GM10248 (cell line): ENCODE data around the gene CDX1.

Source experiments
- CTCF ChIA-PET: fragments of 300-600 bp; sonication (Branson Sonifier 250); formaldehyde crosslinking; extraction: SDS; loops from one replicate; lab custom pipeline; 2021; ENCODE audit warnings: antibody characterized with exemption; lab: Yijun Ruan, JAX
- POLR2A ChIA-PET: fragments of 350-650 bp; sonication (Branson Sonifier 250); formaldehyde crosslinking; extraction: SDS; loops from one replicate; lab custom pipeline; 2020; ENCODE audit warnings: antibody characterized with exemption; lab: Yijun Ruan, JAX
- DNase-seq: peaks from one replicate; pipeline ENCODE4 v3.0.0; 2012; ENCODE audit errors: extremely low spot score
- CTCF ChIP-seq: IDR thresholded peaks from 2 replicates; pipeline ENCODE4 v1.5.1; 2012; ENCODE audit warnings: mild to moderate bottlenecking, low read depth; ENCODE audit errors: extremely low read depth, missing control alignments, control extremely low read depth

The CDX1 gene

GRCh38 chr5:150164211-150164980 is 2.2 kb upstream of the CDX1 start:
- CTCF ChIA-PET: interaction anchor here (1.0 to 2.8 kb wide), 3 partner anchors 9 to 187 kb away, joined by 3 to 10 read pairs (median 4); no protein-coding TSS in a partner anchor
- no peak for TF ChIP-seq CTCF
- no peak for DNase-seq
- POLR2A ChIA-PET: no interaction called here

- POLR2A ChIA-PET: no interaction called here
- CTCF ChIA-PET: interaction anchor here (2.8 kb wide), 1 partner anchor 12 kb away, joined by 10 read pairs; no protein-coding TSS in a partner anchor
- no peak for TF ChIP-seq CTCF
- DNase-seq: no peak
Observed at GRCh38 chr5:150166037-150166649, 435 bp upstream of the CDX1 start.

- TF ChIP-seq CTCF: no peak
- CTCF ChIA-PET: interaction anchor here (1.3 kb wide), 1 partner anchor 22 kb away, joined by 3 read pairs; no protein-coding TSS in a partner anchor
- POLR2A ChIA-PET: no interaction called here
- no peak for DNase-seq
Observed at GRCh38 chr5:150167512-150167850, 903 bp downstream of the CDX1 start.

- no peak for DNase-seq
- no peak for TF ChIP-seq CTCF
- POLR2A ChIA-PET: no interaction called here
Observed at GRCh38 chr5:150167908-150168307, 1.3 kb downstream of the CDX1 start.

GRCh38 chr5:150168864-150169263 is 2.3 kb downstream of the CDX1 start:
- DNase-seq: no peak
- TF ChIP-seq CTCF: no peak
- ChIA-PET CTCF (interaction anchor here (1.3 kb wide), 2 partner anchors 13 to 23 kb away, joined by 3 to 5 read pairs; no protein-coding TSS in a partner anchor), POLR2A (no interaction called here)

More at GRCh38 chr5:150167908-150168307, 1.3 kb downstream of the CDX1 start:
- CTCF ChIA-PET: interaction anchor here (1.3 kb wide), 2 partner anchors 14 to 22 kb away, joined by 3 to 5 read pairs; no protein-coding TSS in a partner anchor

GRCh38 chr5:150172145-150172544 is 5.6 kb downstream of the CDX1 start:
- POLR2A ChIA-PET: no interaction called here
- CTCF ChIA-PET: interaction anchor here (1.2 to 1.8 kb wide), 6 partner anchors 9 to 178 kb away, joined by 3 to 7 read pairs (median 4); no protein-coding TSS in a partner anchor
- TF ChIP-seq CTCF: no peak
- no peak for DNase-seq
